HepG2 (cell line): ENCODE data around the gene MIEF2. TPM values are rescaled to one million over a fixed set of nuclear protein-coding genes. Genes with fewer than 3 reads are reported as not detected.

ENCODE experiments used
- ARNT ChIP-seq: fragments of 450-650 bp; IDR thresholded peaks from 2 replicates; pipeline ENCODE4 v1.6.1; 2017
- NFRKB ChIP-seq: fragments of 450-650 bp; IDR thresholded peaks from 2 replicates; pipeline ENCODE4 v1.6.1; 2017
- PATZ1 ChIP-seq: sonication (generic); formaldehyde crosslinking; IDR thresholded peaks from 2 replicates; pipeline ENCODE4 v1.4.0; 2020; ENCODE audit warnings: missing genetic modification reagents
- PITX1 ChIP-seq: sonication (generic); formaldehyde crosslinking; IDR thresholded peaks from 2 replicates; pipeline ENCODE4 v1.5.1; 2020; ENCODE audit warnings: mild to moderate bottlenecking, missing genetic modification reagents
- PRMT3 ChIP-seq: sonication (generic); formaldehyde crosslinking; IDR thresholded peaks from 2 replicates; pipeline ENCODE4 v1.8.1; 2022; ENCODE audit warnings: low read depth, mild to moderate bottlenecking, moderate library complexity, missing genetic modification reagents, borderline replicate concordance
- REL ChIP-seq: sonication (generic); formaldehyde crosslinking; conservative IDR thresholded peaks from 2 replicates; pipeline ENCODE4 v1.8.0; 2022; ENCODE audit warnings: mild to moderate bottlenecking, missing genetic modification reagents, moderate library complexity
- RFXAP ChIP-seq: sonication (generic); formaldehyde crosslinking; IDR thresholded peaks from 2 replicates; pipeline ENCODE4 v1.4.0; 2020; ENCODE audit warnings: missing genetic modification reagents, borderline replicate concordance
- SIN3A ChIP-seq: IDR thresholded peaks from 2 replicates; pipeline ENCODE4 v1.6.1; 2011; ENCODE audit warnings: low read depth, mild to moderate bottlenecking, control low read depth, low read length, borderline replicate concordance
- USF2 ChIP-seq, 2 experiments: sonication (generic) in 1 of 2; formaldehyde crosslinking in 1 of 2; IDR thresholded peaks; 2 replicates each; pipeline versions ENCODE4 v1.5.1 to v1.6.1; 2011 to 2020; ENCODE audit warnings: borderline replicate concordance in 1 of 2, low read depth in 1 of 2, low read length in 1 of 2, mild to moderate bottlenecking in 1 of 2, missing genetic modification reagents in 1 of 2, moderate library complexity in 1 of 2
- ZBTB10 ChIP-seq: sonication (generic); formaldehyde crosslinking; IDR thresholded peaks from 2 replicates; pipeline ENCODE4 v1.4.0; 2020; ENCODE audit warnings: missing genetic modification reagents, borderline replicate concordance
- ZBTB43 ChIP-seq: sonication (generic); formaldehyde crosslinking; conservative IDR thresholded peaks from 2 replicates; pipeline ENCODE4 v1.4.0; 2020; ENCODE audit warnings: missing genetic modification reagents
- ZNF18 ChIP-seq: sonication (generic); formaldehyde crosslinking; IDR thresholded peaks from 2 replicates; pipeline ENCODE4 v1.8.0; 2022; ENCODE audit warnings: mild to moderate bottlenecking, missing genetic modification reagents; ENCODE audit not compliant: insufficient replicate concordance
- ZNF280B ChIP-seq: sonication (generic); formaldehyde crosslinking; IDR thresholded peaks from 2 replicates; pipeline ENCODE4 v1.5.0; 2020; ENCODE audit warnings: missing genetic modification reagents, mild to moderate bottlenecking, borderline replicate concordance
- ZNF564 ChIP-seq: sonication (generic); formaldehyde crosslinking; IDR thresholded peaks from 2 replicates; pipeline ENCODE4 v1.8.1; 2023; ENCODE audit warnings: mild to moderate bottlenecking, missing genetic modification reagents
- ZNF629 ChIP-seq: sonication (generic); formaldehyde crosslinking; conservative IDR thresholded peaks from 2 replicates; pipeline ENCODE4 v1.5.0; 2020; ENCODE audit warnings: missing genetic modification reagents
- polyA plus RNA-seq, 8 experiments: library from polyadenylated mRNA; depleted of rRNA in 3 of 8; stranded (reverse) in 7 of 8; unstranded in 1 of 8; fragments of >200 nt; fragmentation: Illumina TruSeq in 4 of 8; extraction: Trizol in 4 of 8; gene quantifications; 2 replicates each; pipeline versions ENCODE4 v1.2.1 to v1.2.3, GENCODE V29; 2011 to 2016; ENCODE audit warnings: low read depth in 4 of 8, missing spikeins in 1 of 8, mixed read lengths in 1 of 8; ENCODE audit not compliant: insufficient read depth in 1 of 8
- total RNA-seq, 5 experiments: library from RNA; depleted of rRNA; stranded (reverse); fragments of >200 nt; fragmentation: Illumina TruSeq; extraction: Trizol; gene quantifications; 2 replicates each; pipeline ENCODE4 v1.2.3, GENCODE V29; 2016; ENCODE audit warnings: low read depth in 1 of 5

MIEF2 gene
- total and polyA plus RNA-seq, 2 of the 13 experiments (the other 11 are each of a cell fraction or from before 2014, with no cell fraction given): 6.0 to 8.0 TPM

- 0 out of 2 replicates have a peak, but pooled peaks have one; percentile 16 for TF ChIP-seq REL (CRISPR knock-in tag)
- TF ChIP-seq SIN3A: peak; percentile 39
- TF ChIP-seq ZNF18 (CRISPR knock-in tag): peak; percentile 92
- TF ChIP-seq ARNT: no peak
- peak; percentile 79; the same call in 1 of the 2 replicates for TF ChIP-seq ZNF564 (CRISPR knock-in tag)
- no peak for TF ChIP-seq ZNF629
- TF ChIP-seq ZBTB43 (CRISPR knock-in tag): peak; percentile 63; the same call in 1 of the 2 replicates
- TF ChIP-seq RFXAP (CRISPR knock-in tag): 0 out of 2 replicates have a peak, but pooled peaks have one; percentile 36
- TF ChIP-seq PATZ1 (CRISPR knock-in tag): peak; percentile 58; the same call in 1 of the 2 replicates
- TF ChIP-seq NFRKB: peak; percentile 29; the same call in 1 of the 2 replicates
- peak; percentile 97 for TF ChIP-seq USF2 (IDR thresholded peaks at IDR 0.05; ENCODE audit: low read depth, low read length)
- peak; percentile 99 for TF ChIP-seq USF2 (CRISPR knock-in tag; IDR thresholded peaks at IDR 0.05; ENCODE audit: borderline replicate concordance)
- peak; percentile 86; the same call in 1 of the 2 replicates for TF ChIP-seq PRMT3 (CRISPR knock-in tag)
- TF ChIP-seq ZNF280B (CRISPR knock-in tag): 0 out of 2 replicates have a peak, but pooled peaks have one; percentile 24
- TF ChIP-seq ZBTB10 (CRISPR knock-in tag): no peak
- peak; percentile 89; the same call in 1 of the 2 replicates for TF ChIP-seq PITX1
Measured at GRCh38 chr17:18314731-18315561, 54.5 kb downstream of the MIEF2 start, which contains the start of the genes SMCR8 and TOP3A (continued).
